GM19238 (cell line): ENCODE data around the gene KCNK4.

Experiments
- DNase-seq: peaks from one replicate; pipeline ENCODE4 v3.0.0; 2011; ENCODE audit warnings: low spot score; ENCODE audit not compliant: insufficient read length

KCNK4 gene

DNA sequence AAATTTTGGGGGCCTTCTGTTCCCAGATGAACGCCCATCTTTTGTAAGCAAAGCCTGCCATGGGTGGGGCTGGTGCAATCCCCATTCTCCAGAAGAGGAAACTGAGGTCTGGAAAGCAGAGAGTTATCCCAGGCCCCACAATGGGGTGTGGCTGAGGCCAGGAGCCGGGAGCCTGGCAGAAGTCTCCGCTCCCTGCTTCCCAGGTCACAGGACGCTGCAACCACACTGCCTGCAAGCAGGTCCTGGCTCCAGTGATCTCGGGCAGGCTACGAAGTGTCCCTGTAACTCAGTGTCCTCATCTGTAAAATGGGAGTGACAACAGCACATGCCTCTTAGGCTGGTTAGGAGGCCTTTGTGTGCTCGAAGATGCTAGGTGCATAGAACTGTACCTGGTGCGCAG is 38.1 kb upstream of the KCNK4 start:
- no peak for DNase-seq

- DNase-seq: no peak
Observed at GRCh38 chr11:64253481-64253880, 37.6 kb upstream of the KCNK4 start.

- DNase-seq: no peak
Observed at GRCh38 chr11:64254326-64254725, 36.8 kb upstream of the KCNK4 start.

DNA sequence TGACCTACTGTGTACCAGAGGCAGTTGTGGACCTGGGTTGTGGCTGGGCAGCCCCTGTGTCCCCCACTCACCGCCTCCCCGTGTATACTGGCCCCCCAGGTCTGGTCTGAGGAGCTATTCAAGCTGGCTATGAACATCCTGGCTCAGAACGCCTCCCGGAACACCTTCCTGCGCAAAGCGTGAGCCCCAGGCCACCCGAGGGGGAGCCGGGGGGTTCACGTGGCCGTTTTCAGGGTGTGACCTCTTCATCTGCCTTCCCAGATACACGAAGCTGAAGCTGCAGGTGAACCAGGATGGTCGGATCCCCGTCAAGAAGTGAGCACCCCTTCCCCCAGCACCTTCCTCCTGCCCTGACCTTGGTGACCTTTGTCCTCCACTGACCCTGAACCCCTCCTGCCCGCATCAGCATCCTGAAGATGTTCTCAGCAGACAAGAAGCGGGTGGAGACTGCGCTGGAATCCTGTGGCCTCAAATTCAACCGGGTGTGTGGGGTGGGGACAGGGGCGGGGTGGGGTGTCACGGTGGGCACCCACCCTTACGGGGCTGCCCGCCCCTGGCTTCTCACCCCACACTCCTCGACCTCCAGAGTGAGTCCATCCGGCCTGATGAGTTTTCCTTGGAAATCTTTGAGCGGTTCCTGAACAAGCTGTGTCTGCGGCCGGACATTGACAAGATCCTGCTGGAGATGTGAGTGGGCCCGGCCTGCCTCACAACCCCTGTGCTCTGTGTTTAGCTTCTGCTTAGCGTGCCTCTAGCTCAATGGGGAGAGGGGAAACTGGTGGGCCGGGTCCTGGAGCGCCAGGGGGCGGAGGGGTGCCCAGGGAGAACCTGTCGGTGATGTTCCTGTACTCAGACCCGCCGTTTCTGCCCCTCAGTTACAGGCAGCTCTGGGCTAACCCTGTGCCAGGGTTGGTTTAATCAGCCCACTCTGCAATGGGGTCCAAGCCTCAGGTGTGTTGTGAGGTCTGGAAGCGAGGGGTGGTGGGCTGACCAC is 35.7 kb upstream of the KCNK4 start:
- DNase-seq: no peak

- DNase-seq: no peak
Observed at GRCh38 chr11:64256300-64256699, 34.8 kb upstream of the KCNK4 start.

GRCh38 chr11:64258356-64258755 is 32.7 kb upstream of the KCNK4 start:
- DNase-seq: no peak

- no peak for DNase-seq
Observed at GRCh38 chr11:64258946-64259532, 32.1 kb upstream of the KCNK4 start.

GRCh38 chr11:64259533-64260067 is 31.5 kb upstream of the KCNK4 start:
- DNase-seq: no peak

- DNase-seq: no peak
Observed at GRCh38 chr11:64260147-64260708, 30.9 kb upstream of the KCNK4 start.

DNA sequence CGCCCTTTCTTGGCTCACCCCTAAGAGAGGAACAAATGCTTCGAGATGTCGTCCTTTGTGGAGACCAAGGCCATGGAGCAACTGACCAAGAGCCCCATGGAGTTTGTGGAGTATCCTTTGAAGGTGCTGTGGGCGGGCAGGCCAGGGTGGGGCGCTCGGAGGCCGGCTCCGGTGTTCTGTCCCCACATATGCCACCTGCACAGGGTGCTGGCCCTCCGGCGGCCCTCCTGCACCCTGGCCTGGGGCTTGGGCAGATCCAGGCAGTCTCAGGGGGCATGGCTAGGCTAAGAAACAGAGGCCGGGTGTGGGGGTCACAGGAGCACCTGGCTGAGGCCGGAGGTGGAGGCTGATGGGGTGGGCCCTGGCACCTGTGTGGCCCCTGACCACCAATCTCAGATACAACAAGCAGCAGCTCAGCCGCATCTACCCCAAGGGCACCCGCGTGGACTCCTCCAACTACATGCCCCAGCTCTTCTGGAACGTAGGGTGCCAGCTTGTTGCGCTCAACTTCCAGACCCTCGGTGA is 29.5 kb upstream of the KCNK4 start:
- DNase-seq: no peak

DNA sequence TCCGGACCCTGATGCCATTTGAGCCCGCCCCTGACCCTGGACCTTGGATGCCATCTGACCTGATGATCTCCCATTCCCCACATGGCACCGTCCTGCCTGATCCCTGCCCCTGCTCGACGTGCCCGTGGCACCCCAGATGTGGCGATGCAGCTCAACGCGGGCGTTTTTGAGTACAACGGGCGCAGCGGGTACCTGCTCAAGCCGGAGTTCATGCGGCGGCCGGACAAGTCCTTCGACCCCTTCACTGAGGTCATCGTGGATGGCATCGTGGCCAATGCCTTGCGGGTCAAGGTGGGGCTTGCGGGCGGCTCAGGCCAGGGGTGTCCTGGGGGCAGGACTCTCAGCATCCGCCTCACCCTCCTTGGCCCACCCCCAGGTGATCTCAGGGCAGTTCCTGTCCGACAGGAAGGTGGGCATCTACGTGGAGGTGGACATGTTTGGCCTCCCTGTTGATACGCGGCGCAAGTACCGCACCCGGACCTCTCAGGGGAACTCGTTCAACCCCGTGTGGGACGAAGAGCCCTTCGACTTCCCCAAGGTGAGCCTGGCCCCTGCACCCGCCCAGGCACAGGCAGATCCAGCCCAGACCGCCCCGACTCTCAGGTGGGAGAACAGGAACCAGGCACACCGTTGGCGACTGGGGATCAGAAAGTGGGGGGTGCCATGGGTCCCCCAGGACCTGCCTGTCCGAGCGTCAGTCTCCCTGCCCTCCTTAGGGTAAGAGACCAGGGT is 28.7 kb upstream of the KCNK4 start:
- no peak for DNase-seq

- DNase-seq: no peak
Observed at GRCh38 chr11:64263021-64263946, 27.8 kb upstream of the KCNK4 start.

- no peak for DNase-seq
Observed at GRCh38 chr11:64263947-64264317, 27.2 kb upstream of the KCNK4 start.

GRCh38 chr11:64264371-64264852 is 26.7 kb upstream of the KCNK4 start:
- DNase-seq: no peak

GRCh38 chr11:64265176-64266160 is 25.6 kb upstream of the KCNK4 start:
- DNase-seq: no peak

DNA sequence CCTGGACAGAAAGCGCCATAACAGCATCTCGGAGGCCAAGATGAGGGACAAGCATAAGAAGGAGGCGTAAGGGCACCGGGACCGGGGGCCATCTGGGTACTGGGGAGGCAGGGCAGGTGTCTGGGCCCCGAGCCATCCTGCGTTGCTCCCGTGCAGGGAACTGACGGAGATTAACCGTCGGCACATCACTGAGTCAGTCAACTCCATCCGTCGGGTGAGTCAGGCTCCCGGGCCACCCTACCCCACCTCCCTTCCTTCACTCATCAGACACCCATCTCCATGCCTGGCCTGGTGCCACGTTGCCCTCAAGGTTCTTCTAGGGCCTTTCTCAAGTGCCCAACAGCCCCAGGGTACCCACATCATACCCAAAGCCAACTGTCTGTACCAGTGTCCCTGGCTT is 24.8 kb upstream of the KCNK4 start:
- no peak for DNase-seq

- no peak for DNase-seq
Observed at GRCh38 chr11:64267207-64267945, 23.7 kb upstream of the KCNK4 start.
